ENCODE measurements around the gene TBCA. TPM values are rescaled to one million over a fixed set of nuclear protein-coding genes. Genes with fewer than 3 reads are reported as not detected.

The TBCA gene
- total and polyA plus RNA-seq, 2 donors from 2014 or later: 124 to 407 TPM

- TF ChIP-seq CTCF (IDR thresholded peaks at IDR 0.05; ENCODE audit: borderline replicate concordance, extremely low read depth, insufficient read depth): no peak
- H3K36me3 ChIP-seq (ENCODE audit: control insufficient read depth in 2 of 3, insufficient read depth in 3 of 3, low read length in 3 of 3): no peaks in the 10 kb centered on the region
- H3K4me3 ChIP-seq (ENCODE audit: low read length in 3 of 3): no peak overlapping the region
- DNase-seq: no peak
- no peak overlapping the region for H3K27ac ChIP-seq (ENCODE audit: low read depth in 2 of 2, low read length in 2 of 2)
- no peaks in the 10 kb centered on the region for H3K4me1 ChIP-seq (ENCODE audit: control insufficient read depth in 2 of 3, insufficient read depth in 2 of 3, low read depth in 1 of 3, low read length in 3 of 3)
- no peak for FAIRE-seq
- intact Hi-C loops (cut with DNase I): no loop called here
- no peaks in the 10 kb centered on the region for H3K27me3 ChIP-seq (ENCODE audit: control insufficient read depth, insufficient read depth, low read length)
- peaks cover 0 to 18% (median 0%) of the 10 kb centered on the region in 3 donors for H3K9me3 ChIP-seq (ENCODE audit: control insufficient read depth in 2 of 3, insufficient read depth in 1 of 3, low read length in 3 of 3)
- no peak overlapping the region for H3K9ac ChIP-seq (ENCODE audit: low read length in 3 of 3)
Measured at GRCh38 chr5:77798456-77798855, 22.3 kb upstream of the TBCA start.

- Histone ChIP-seq H3K36me3 (ENCODE audit: control insufficient read depth in 2 of 3, insufficient read depth in 3 of 3, low read length in 3 of 3) (no peaks in the 10 kb centered on the region), H3K27ac (ENCODE audit: low read depth in 2 of 2, low read length in 2 of 2) (no peak overlapping the region), H3K9me3 (ENCODE audit: control insufficient read depth in 2 of 3, insufficient read depth in 1 of 3, low read length in 3 of 3) (peaks cover 0 to 17% (median 0%) of the 10 kb centered on the region in 3 donors), H3K4me1 (ENCODE audit: control insufficient read depth in 2 of 3, insufficient read depth in 2 of 3, low read depth in 1 of 3, low read length in 3 of 3) (no peaks in the 10 kb centered on the region), H3K9ac (ENCODE audit: low read length in 3 of 3) (no peak overlapping the region), H3K4me3 (ENCODE audit: low read length in 3 of 3) (no peak overlapping the region), H3K27me3 (ENCODE audit: control insufficient read depth, insufficient read depth, low read length) (no peaks in the 10 kb centered on the region)
- intact Hi-C loops (cut with DNase I): no loop called here
- FAIRE-seq (no peak), DNase-seq (no peak)
- TF ChIP-seq CTCF (IDR thresholded peaks at IDR 0.05; ENCODE audit: borderline replicate concordance, extremely low read depth, insufficient read depth): no peak
Measured at GRCh38 chr5:77797136-77797535, 21.0 kb upstream of the TBCA start.

GRCh38 chr5:77795846-77796245 lies 19.7 kb upstream of the TBCA start:
- intact Hi-C loops (cut with DNase I): no loop called here
- no peaks in the 10 kb centered on the region for H3K4me1 ChIP-seq (ENCODE audit: control insufficient read depth in 2 of 3, insufficient read depth in 2 of 3, low read depth in 1 of 3, low read length in 3 of 3)
- no peak overlapping the region for H3K27ac ChIP-seq (ENCODE audit: low read depth in 2 of 2, low read length in 2 of 2)
- H3K9ac ChIP-seq (ENCODE audit: low read length in 3 of 3): no peak overlapping the region
- H3K36me3 ChIP-seq (ENCODE audit: control insufficient read depth in 2 of 3, insufficient read depth in 3 of 3, low read length in 3 of 3): no peaks in the 10 kb centered on the region
- peaks cover 0 to 6% (median 0%) of the 10 kb centered on the region in 3 donors for H3K9me3 ChIP-seq (ENCODE audit: control insufficient read depth in 2 of 3, insufficient read depth in 1 of 3, low read length in 3 of 3)
- DNase-seq (no peak), FAIRE-seq (no peak)
- no peaks in the 10 kb centered on the region for H3K27me3 ChIP-seq (ENCODE audit: control insufficient read depth, insufficient read depth, low read length)
- no peak for TF ChIP-seq CTCF (IDR thresholded peaks at IDR 0.05; ENCODE audit: borderline replicate concordance, extremely low read depth, insufficient read depth)
- H3K4me3 ChIP-seq (ENCODE audit: low read length in 3 of 3): no peak overlapping the region

GRCh38 chr5:77795268-77795667 lies 19.1 kb upstream of the TBCA start:
- no peak overlapping the region for H3K9ac ChIP-seq (ENCODE audit: low read length in 3 of 3)
- no peaks in the 10 kb centered on the region for H3K36me3 ChIP-seq (ENCODE audit: control insufficient read depth in 2 of 3, insufficient read depth in 3 of 3, low read length in 3 of 3)
- peaks cover 0 to 5% (median 0%) of the 10 kb centered on the region in 3 donors for H3K9me3 ChIP-seq (ENCODE audit: control insufficient read depth in 2 of 3, insufficient read depth in 1 of 3, low read length in 3 of 3)
- H3K27me3 ChIP-seq (ENCODE audit: control insufficient read depth, insufficient read depth, low read length): no peaks in the 10 kb centered on the region
- no peaks in the 10 kb centered on the region for H3K4me1 ChIP-seq (ENCODE audit: control insufficient read depth in 2 of 3, insufficient read depth in 2 of 3, low read depth in 1 of 3, low read length in 3 of 3)
- FAIRE-seq (no peak), DNase-seq (no peak)
- intact Hi-C loops (cut with DNase I): no loop called here
- no peak for TF ChIP-seq CTCF (IDR thresholded peaks at IDR 0.05; ENCODE audit: borderline replicate concordance, extremely low read depth, insufficient read depth)
- no peak overlapping the region for H3K4me3 ChIP-seq (ENCODE audit: low read length in 3 of 3)
- H3K27ac ChIP-seq (ENCODE audit: low read depth in 2 of 2, low read length in 2 of 2): no peak overlapping the region
